Gastrocnemius medialis (tissue), 4 donors: Measurements from ENCODE around the gene RFC5. TPM values are rescaled to one million over a fixed set of nuclear protein-coding genes. Genes with fewer than 3 reads are reported as not detected.

ENCODE experiments used
- ATAC-seq, 2 donors: fragments of 150-250 bp; one replicate each; pipeline ENCODE4 v1.9.1; 2016
- DNase-seq, 2 donors: peaks; one replicate each; pipeline ENCODE4 v3.0.0-alpha.2; 2019
- H3K27ac ChIP-seq, 4 donors: fragments of 200-600 bp; sonication (generic); 1 replicate in 1 of 4; 2 replicates in 3 of 4; pipeline ENCODE4 v1.5.1; 2016 to 2018; ENCODE audit warnings: mild to moderate bottlenecking in 2 of 4, moderate library complexity in 1 of 4
- H3K27me3 ChIP-seq, 3 donors: fragments of 200-600 bp; sonication (generic) in 2 of 3; 1 replicate in 1 of 3; 2 replicates in 2 of 3; pipeline versions ENCODE4 v1.5.1 to v1.6.0; 2016 to 2019; ENCODE audit warnings: mild to moderate bottlenecking in 1 of 3, moderate library complexity in 1 of 3
- H3K36me3 ChIP-seq, 2 donors: fragments of 200-600 bp; sonication (generic) in 1 of 2; one replicate each; pipeline ENCODE4 v1.5.1; 2017 to 2018
- H3K4me1 ChIP-seq, 2 donors: fragments of 200-600 bp; sonication (generic) in 1 of 2; one replicate each; pipeline ENCODE4 v1.5.1; 2016 to 2017; ENCODE audit warnings: mild to moderate bottlenecking in 2 of 2
- H3K4me3 ChIP-seq, 4 donors: fragments of 200-600 bp; sonication (generic) in 3 of 4; 1 replicate in 1 of 4; 2 replicates in 3 of 4; pipeline ENCODE4 v1.5.1; 2016 to 2019; ENCODE audit warnings: mild to moderate bottlenecking in 2 of 4
- H3K9me3 ChIP-seq, 3 donors: fragments of 200-600 bp; sonication (generic) in 2 of 3; 1 replicate in 1 of 3; 2 replicates in 2 of 3; pipeline ENCODE4 v1.5.1; 2016 to 2019
- POLR2A ChIP-seq, 2 donors: fragments of 450-650 bp; IDR thresholded peaks; one replicate each; pipeline ENCODE4 v1.6.1; 2017; ENCODE audit warnings: antibody characterized with exemption in 2 of 2, mild to moderate bottlenecking in 2 of 2, moderate library complexity in 2 of 2
- in situ Hi-C, 4 donors: fragments of 200-750 bp; cut with MboI; loops; one replicate each; pipeline versions ENCODE4 v1.15.0 to v1.8.0; 2017; ENCODE audit warnings: low sequenced_read_pairs in 4 of 4
- intact Hi-C: fragments of 100-400 bp; cut with DNase I; formaldehyde crosslinking; loops from one replicate; pipeline ENCODE4 v1.15.1; 2023; ENCODE audit warnings: low total_unique reads
- total RNA-seq, 4 donors: library from RNA; depleted of rRNA; stranded (reverse); fragments of >200 nt; gene quantifications; one replicate each; pipeline versions ENCODE4 v1.1.0 to v1.2.3, GENCODE V29; 2016
- TF ChIP-seq, protein P1 (sequence below), 5 experiments: fragments of 450-650 bp in 3 of 5; fragments of 200-600 bp in 2 of 5; sonication (generic) in 2 of 5; IDR thresholded peaks in 4 of 5; conservative IDR thresholded peaks in 1 of 5; 1 replicate in 4 of 5; 2 replicates in 1 of 5; pipeline ENCODE4 v1.5.1; 2016 to 2019; ENCODE audit warnings: antibody characterized with exemption in 5 of 5, mild to moderate bottlenecking in 3 of 5, moderate library complexity in 3 of 5

Gene RFC5
- total RNA-seq, 4 donors from 2014 or later: 3.5 to 9.9 (median 5.4) TPM

DNA sequence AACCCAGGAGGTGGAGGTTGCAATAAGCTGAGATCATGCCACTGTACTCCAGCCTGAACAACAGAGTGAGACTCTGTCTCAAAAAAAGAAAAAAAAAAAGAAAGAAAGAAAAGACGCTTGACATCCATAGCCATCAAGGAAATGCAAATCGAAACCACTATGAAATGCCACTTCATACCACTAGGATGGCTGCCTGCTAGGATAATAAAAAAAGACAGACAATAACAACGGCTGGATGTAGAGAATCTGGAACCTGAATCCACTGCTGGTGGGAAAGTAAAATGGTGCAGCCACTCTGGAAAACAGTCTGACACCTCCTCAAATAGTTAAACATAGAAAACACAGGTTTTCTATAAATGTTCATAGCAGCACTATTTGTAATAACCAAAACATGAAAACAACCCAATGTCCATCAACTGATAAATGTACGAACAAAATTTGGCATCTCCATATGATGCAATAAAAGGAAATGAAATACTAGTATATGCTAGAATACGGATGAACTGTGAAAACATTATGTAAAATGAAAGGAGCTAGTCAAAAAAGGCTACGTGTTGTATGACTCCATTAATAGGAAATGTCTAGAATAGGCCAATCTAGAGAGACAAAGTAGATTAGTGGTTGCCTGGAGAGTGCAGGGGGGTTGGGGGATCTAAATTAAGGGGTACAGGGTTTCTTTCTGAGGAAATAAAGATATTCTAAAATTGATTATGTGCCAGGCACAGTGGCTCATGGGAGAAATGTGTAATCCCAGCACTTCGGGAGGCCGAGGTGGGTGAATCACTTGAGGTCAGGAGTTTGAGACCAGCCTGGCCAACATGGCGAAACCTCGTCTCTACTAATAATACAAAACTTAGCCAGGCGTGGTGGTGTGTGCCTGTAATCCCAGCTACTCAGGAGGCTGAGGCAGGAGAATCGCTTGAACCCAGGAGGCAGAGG is 34.7 kb downstream of the RFC5 start:
- no peaks in the 10 kb centered on the region for H3K9me3 ChIP-seq
- H3K27ac ChIP-seq: peak overlapping the region; percentile 67 to 82 (median 80)
- intact Hi-C loops (no loop called here), in situ Hi-C loops (no loop called here)
- H3K36me3 ChIP-seq: peaks cover 0 to 36% of the 10 kb centered on the region in 2 donors
- TF ChIP-seq, protein P1, sequence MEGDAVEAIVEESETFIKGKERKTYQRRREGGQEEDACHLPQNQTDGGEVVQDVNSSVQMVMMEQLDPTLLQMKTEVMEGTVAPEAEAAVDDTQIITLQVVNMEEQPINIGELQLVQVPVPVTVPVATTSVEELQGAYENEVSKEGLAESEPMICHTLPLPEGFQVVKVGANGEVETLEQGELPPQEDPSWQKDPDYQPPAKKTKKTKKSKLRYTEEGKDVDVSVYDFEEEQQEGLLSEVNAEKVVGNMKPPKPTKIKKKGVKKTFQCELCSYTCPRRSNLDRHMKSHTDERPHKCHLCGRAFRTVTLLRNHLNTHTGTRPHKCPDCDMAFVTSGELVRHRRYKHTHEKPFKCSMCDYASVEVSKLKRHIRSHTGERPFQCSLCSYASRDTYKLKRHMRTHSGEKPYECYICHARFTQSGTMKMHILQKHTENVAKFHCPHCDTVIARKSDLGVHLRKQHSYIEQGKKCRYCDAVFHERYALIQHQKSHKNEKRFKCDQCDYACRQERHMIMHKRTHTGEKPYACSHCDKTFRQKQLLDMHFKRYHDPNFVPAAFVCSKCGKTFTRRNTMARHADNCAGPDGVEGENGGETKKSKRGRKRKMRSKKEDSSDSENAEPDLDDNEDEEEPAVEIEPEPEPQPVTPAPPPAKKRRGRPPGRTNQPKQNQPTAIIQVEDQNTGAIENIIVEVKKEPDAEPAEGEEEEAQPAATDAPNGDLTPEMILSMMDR (IDR thresholded peaks at IDR 0.05 in 4 of 5, conservative IDR thresholded peaks at IDR 0.05 in 1 of 5): peak in 1 of 5 experiments; percentile 21
- TF ChIP-seq POLR2A (IDR thresholded peaks at IDR 0.05): no peak
- no peak overlapping the region for H3K4me3 ChIP-seq
- ATAC-seq (no peak), DNase-seq (no peak)
- H3K27me3 ChIP-seq: no peaks in the 10 kb centered on the region
- peaks cover 36 to 47% of the 10 kb centered on the region in 2 donors for H3K4me1 ChIP-seq

DNA sequence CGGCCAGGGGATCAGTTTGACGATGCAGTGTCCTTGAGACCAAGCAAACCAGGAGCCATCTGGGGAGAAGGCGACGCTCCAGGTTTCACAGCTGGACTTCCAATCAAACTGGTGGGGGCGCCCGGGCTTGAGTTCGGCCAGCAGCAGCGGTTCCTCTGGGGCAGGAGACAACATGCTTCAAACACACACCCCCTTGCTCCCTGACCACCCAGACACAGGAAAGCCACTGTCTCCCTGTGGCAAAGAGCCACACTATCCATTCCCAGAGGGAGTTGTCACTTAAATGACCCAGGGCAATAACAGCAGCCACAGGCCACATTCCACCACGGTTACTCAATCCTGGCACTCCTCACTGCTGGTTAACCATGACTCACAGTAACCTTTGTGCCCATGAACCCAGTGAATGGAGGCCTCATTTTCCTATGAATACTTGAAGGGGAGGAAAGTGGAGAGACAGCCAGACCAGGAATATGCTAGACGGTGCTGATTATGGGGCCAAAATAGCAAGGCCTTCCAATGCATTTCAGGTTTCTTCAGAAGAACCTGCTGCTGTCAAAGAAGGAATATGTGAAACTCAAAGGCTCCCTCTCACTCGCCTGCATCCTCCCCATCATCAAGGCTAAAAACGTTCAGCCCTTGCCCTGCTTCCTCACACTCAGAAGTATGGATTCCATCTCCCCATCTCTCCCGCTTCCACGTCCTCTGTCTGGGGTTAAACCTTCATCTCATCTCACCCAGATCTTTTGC is 36.0 kb downstream of the RFC5 start:
- peak overlapping the region in 3 of 4 donors; percentile 8 to 11 (median 10) for H3K4me3 ChIP-seq
- no peaks in the 10 kb centered on the region for H3K27me3 ChIP-seq
- TF ChIP-seq POLR2A (IDR thresholded peaks at IDR 0.05): no peak
- TF ChIP-seq, protein P1 (IDR thresholded peaks at IDR 0.05 in 4 of 5, conservative IDR thresholded peaks at IDR 0.05 in 1 of 5): no peak
- peak; percentile 76 to 95 for DNase-seq
- peaks cover 0 to 36% of the 10 kb centered on the region in 2 donors for H3K36me3 ChIP-seq
- ATAC-seq: peak; percentile 99 to 100
- H3K4me1 ChIP-seq: peaks cover 44 to 54% of the 10 kb centered on the region in 2 donors
- intact Hi-C loops: loop anchor here (2.0 kb wide), 2 partner anchors 36 to 50 kb away; partner anchors contain the start of gene RFC5
- H3K9me3 ChIP-seq: no peaks in the 10 kb centered on the region
- peak overlapping the region; percentile 67 to 82 (median 80) for H3K27ac ChIP-seq
- in situ Hi-C loops: no loop called here

DNA sequence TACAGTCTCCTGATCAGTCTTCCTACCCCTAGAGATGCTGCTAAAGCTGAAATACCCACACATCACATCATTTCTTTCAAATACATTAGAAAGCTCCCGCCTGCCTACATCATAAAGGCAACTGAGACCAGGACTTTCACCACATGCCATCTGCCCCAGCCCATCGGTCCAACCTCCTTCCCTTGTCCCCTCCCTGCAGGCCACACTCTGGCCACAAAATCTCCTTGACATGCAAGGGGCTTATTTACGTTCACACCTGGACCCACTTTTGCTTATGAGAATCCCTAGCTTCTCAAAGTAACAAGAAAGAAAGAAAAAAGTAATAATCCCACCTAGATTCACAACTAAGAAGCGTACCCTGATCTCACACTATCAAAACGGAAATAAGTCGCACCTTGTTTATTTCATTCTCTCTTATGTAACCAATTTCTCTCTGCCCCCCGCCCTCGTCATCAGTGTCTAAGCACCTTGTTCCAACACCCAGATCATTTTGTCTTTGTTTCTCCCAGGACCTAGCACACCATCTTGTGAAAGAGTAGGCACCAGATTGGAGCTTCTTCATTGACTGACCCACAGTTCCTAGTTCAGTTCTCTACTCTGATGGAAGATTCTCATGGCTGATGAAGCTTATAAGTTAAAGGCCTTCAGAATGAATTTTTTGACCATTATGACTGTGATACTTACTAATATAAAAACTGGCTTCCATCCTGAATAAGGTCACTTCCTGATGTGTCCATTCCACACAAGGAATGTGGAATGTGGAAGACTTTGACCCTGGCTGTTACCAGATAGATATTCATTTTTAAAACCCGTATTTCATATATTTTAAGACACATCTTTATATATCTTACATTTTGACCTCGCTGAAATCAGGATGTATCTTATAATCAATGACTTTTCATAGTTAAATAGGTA is 36.8 kb downstream of the RFC5 start:
- TF ChIP-seq POLR2A (IDR thresholded peaks at IDR 0.05): no peak
- TF ChIP-seq, protein P1 (IDR thresholded peaks at IDR 0.05 in 4 of 5, conservative IDR thresholded peaks at IDR 0.05 in 1 of 5): no peak
- no peak overlapping the region for H3K4me3 ChIP-seq
- ATAC-seq (no peak), DNase-seq (no peak)
- H3K4me1 ChIP-seq: peaks cover 44 to 54% of the 10 kb centered on the region in 2 donors
- H3K9me3 ChIP-seq: no peaks in the 10 kb centered on the region
- intact Hi-C loops: loop anchor here (2.0 kb wide), 2 partner anchors 37 to 49 kb away; partner anchors contain the start of gene RFC5
- H3K36me3 ChIP-seq: peaks cover 0 to 28% of the 10 kb centered on the region in 2 donors
- H3K27me3 ChIP-seq: no peaks in the 10 kb centered on the region
- in situ Hi-C loops: no loop called here
- H3K27ac ChIP-seq: peak overlapping the region; percentile 67 to 82 (median 80)

DNA sequence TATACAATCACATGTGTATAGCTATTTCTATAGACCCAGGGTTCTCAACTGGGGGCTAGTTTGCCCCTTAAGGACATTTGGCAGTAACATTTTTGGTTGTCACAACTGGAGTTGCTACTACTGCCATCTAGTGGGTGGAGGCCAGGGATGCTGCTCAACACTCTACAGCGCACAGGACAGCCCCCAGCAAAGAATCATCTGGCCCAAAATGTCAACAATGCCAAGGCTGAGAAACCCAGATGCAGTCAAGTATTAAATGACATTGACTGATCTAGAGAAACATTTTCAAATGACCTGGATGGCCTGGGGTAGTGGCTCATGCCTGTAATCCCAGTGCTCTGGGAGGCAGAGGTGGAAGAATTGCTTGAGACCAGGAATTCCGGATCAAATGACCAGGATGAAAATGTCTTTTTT is 38.6 kb downstream of the RFC5 start:
- Histone ChIP-seq H3K4me1 (peaks cover 56 to 61% of the 10 kb centered on the region in 2 donors), H3K4me3 (no peak overlapping the region), H3K9me3 (no peaks in the 10 kb centered on the region), H3K27me3 (no peaks in the 10 kb centered on the region), H3K36me3 (peaks cover 0 to 14% of the 10 kb centered on the region in 2 donors), H3K27ac (peak overlapping the region in 3 of 4 donors; percentile 40 to 82 (median 56))
- intact Hi-C loops (no loop called here), in situ Hi-C loops (no loop called here)
- ATAC-seq: no peak
- no peak for TF ChIP-seq POLR2A (IDR thresholded peaks at IDR 0.05)
- TF ChIP-seq, protein P1 (IDR thresholded peaks at IDR 0.05 in 4 of 5, conservative IDR thresholded peaks at IDR 0.05 in 1 of 5): peak in 4 of 5 experiments; percentile 28 to 62 (median 47)
- peak in 1 of 2 donors; percentile 48 for DNase-seq
